Testis (tissue), 3 donors: ENCODE measurements around the gene AFAP1. TPM values are rescaled to one million over a fixed set of nuclear protein-coding genes. Genes with fewer than 3 reads are reported as not detected.
"Not testable (repeated sequence)": the region's sequence is repeated elsewhere in the genome, so short reads cannot be mapped to it uniquely, and the experiment has no call there.

Source experiments
- DNase-seq: peaks from one replicate; pipeline ENCODE4 v3.0.0-alpha.2; 2019
- H3K27ac ChIP-seq, 2 donors: fragments of 200-600 bp; sonication (generic); one replicate each; pipeline ENCODE4 v1.5.1; 2019
- H3K27me3 ChIP-seq: fragments of 200-600 bp; sonication (generic); one replicate; pipeline ENCODE4 v1.5.1; 2019
- H3K36me3 ChIP-seq: fragments of 200-600 bp; sonication (generic); one replicate; pipeline ENCODE4 v1.5.1; 2017; ENCODE audit warnings: low read depth; ENCODE audit errors: missing control alignments
- H3K4me1 ChIP-seq: fragments of 200-600 bp; sonication (generic); one replicate; pipeline ENCODE4 v1.5.1; 2019
- H3K4me3 ChIP-seq, 2 donors: fragments of 200-600 bp; sonication (generic); one replicate each; pipeline ENCODE4 v1.5.1; 2017 to 2019
- H3K9me3 ChIP-seq: fragments of 200-600 bp; sonication (generic); one replicate; pipeline ENCODE4 v1.5.1; 2017
- POLR2A ChIP-seq: fragments of 450-650 bp; IDR thresholded peaks from one replicate; pipeline ENCODE4 v1.6.1; 2017; ENCODE audit warnings: antibody characterized with exemption, mild to moderate bottlenecking, moderate library complexity
- WGBS, 2 donors: methylation state at CpG; one replicate each; pipeline ENCODE4 v1.1.5; 2018; 5-methylcytosine and 5-hydroxymethylcytosine counted together
- intact Hi-C: fragments of 100-400 bp; cut with DNase I; formaldehyde crosslinking; loops from one replicate; pipeline ENCODE4 v1.15.1; 2023; ENCODE audit warnings: low total_unique reads
- polyA plus RNA-seq: library from polyadenylated mRNA; stranded (reverse); fragments of 350-450 nt; fragmentation: Illumina TruSeq; extraction: RNeasy Lipid Tissue Mini Kit (QIAGEN cat#74804); gene quantifications from one replicate; pipeline ENCODE4 v1.2.3, GENCODE V29; 2014; ENCODE audit warnings: low read depth, low replicate concordance; ENCODE audit not compliant: insufficient read depth
- total RNA-seq, 2 donors: library from RNA; depleted of rRNA; stranded (reverse); fragments of >200 nt; gene quantifications; one replicate each; pipeline ENCODE4 v1.2.3, GENCODE V29; 2016
- TF ChIP-seq, protein P1 (sequence below), 3 experiments: fragments of 450-650 bp in 2 of 3; fragments of 200-600 bp in 1 of 3; sonication (generic) in 1 of 3; IDR thresholded peaks; one replicate each; pipeline ENCODE4 v1.5.1; 2016 to 2019; ENCODE audit warnings: antibody characterized with exemption in 3 of 3, mild to moderate bottlenecking in 2 of 3, moderate library complexity in 1 of 3

Gene AFAP1
- total and polyA plus RNA-seq, 3 donors from 2014 or later = 23.1 to 52.4 (median 51.4) TPM

DNA sequence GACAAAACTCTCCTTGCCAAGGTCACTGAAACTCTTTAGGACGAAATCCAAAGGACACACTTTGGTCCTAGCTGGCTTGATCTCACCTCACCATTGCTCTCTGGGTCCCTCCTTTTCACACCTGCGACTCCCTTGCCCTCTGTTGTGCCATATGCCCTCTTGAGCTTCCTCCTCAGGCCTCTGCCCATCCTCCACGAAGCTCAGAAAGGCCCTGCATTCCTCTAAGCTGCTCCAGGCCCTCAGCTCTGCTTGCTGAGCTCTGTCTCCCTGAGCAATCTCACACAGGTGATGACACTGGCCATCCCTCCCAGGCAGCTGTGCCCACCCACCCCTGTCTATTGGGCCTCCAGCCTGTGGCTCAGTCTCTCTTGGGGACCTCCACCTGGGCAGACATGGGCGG is 10.1 kb upstream of the AFAP1 start:
- Histone ChIP-seq H3K4me3 (no peak overlapping the region), H3K27me3 (no peaks in the 10 kb centered on the region), H3K36me3 (no peaks in the 10 kb centered on the region), H3K9me3 (no peaks in the 10 kb centered on the region), H3K27ac (no peak overlapping the region), H3K4me1 (no peaks in the 10 kb centered on the region)
- 78 to 85% methylated on average over 4 of the region's 4 CpGs for WGBS, 2 donors
- TF ChIP-seq, protein P1, sequence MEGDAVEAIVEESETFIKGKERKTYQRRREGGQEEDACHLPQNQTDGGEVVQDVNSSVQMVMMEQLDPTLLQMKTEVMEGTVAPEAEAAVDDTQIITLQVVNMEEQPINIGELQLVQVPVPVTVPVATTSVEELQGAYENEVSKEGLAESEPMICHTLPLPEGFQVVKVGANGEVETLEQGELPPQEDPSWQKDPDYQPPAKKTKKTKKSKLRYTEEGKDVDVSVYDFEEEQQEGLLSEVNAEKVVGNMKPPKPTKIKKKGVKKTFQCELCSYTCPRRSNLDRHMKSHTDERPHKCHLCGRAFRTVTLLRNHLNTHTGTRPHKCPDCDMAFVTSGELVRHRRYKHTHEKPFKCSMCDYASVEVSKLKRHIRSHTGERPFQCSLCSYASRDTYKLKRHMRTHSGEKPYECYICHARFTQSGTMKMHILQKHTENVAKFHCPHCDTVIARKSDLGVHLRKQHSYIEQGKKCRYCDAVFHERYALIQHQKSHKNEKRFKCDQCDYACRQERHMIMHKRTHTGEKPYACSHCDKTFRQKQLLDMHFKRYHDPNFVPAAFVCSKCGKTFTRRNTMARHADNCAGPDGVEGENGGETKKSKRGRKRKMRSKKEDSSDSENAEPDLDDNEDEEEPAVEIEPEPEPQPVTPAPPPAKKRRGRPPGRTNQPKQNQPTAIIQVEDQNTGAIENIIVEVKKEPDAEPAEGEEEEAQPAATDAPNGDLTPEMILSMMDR (IDR thresholded peaks at IDR 0.05) = no peak
- no peak for TF ChIP-seq POLR2A
- no peak for DNase-seq
- intact Hi-C loops = no loop called here

DNA sequence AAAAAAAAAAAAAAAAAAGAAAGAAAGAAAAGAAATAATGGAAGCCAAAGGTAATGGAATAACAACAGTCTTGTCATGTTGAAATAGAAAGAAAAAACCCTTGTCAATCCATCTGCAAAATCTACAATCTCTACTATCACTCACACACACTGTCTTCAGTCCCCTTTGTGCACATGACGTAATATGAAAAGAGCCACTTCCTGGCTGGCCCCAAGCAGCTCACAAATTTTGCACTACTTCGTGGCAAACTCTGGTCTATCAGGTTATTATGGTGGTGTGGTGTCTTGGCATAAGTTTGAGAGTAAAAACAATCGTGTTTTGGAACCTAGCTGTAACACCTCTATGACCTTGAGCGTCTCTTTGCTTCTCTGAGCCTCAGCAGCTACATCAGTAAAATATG is 8.3 kb upstream of the AFAP1 start:
- no peak for DNase-seq
- no peaks in the 10 kb centered on the region for H3K27me3 ChIP-seq
- TF ChIP-seq POLR2A = no peak
- TF ChIP-seq, protein P1 (IDR thresholded peaks at IDR 0.05) = no peak
- H3K4me1 ChIP-seq = no peaks in the 10 kb centered on the region
- no peaks in the 10 kb centered on the region for H3K9me3 ChIP-seq
- 76 to 78% methylated on average over 4 of the region's 4 CpGs for WGBS, 2 donors
- no peaks in the 10 kb centered on the region for H3K36me3 ChIP-seq
- intact Hi-C loops = no loop called here
- H3K4me3 ChIP-seq = no peak overlapping the region
- no peak overlapping the region for H3K27ac ChIP-seq

DNA sequence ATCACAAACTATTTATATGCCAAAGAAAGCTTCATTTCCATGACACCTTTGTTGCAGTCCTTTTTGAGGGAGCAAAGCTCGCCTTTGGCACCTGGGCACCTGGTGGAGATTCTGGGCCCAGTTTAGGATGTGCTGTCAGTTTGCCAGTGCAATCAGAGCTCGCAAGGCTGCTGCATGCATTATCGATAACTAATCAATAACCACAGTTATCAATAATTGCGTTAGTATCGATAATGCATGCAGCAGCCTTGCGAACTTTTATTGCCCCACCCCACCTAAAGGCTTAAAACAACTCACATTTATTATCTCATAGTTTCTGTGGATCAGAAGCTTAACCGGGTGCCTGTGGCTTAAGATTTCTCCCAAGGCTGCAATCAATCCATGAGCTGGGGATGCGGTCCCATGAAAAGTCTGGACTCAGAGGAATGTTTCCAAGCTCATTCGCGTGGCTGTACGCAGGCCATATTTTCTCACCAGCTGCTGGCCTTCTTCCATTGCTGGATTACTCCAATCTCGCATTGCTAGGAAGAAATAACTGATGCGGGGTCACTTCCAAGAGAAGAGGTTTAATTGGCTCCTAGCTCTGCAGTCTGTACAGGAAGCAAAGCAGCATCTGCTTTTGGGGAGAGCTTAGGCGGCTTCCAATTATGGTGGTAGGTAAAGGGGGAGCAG is 6.2 kb upstream of the AFAP1 start:
- H3K27me3 ChIP-seq = no peaks in the 10 kb centered on the region
- TF ChIP-seq, protein P1 (IDR thresholded peaks at IDR 0.05) = no peak
- no peak for TF ChIP-seq POLR2A
- no peaks in the 10 kb centered on the region for H3K4me1 ChIP-seq
- H3K36me3 ChIP-seq = no peaks in the 10 kb centered on the region
- no peak overlapping the region for H3K27ac ChIP-seq
- no peaks in the 10 kb centered on the region for H3K9me3 ChIP-seq
- intact Hi-C loops = no loop called here
- DNase-seq = no peak
- WGBS, 2 donors = 67 to 71% methylated on average over 14 of the region's 14 CpGs
- H3K4me3 ChIP-seq = no peak overlapping the region

DNA sequence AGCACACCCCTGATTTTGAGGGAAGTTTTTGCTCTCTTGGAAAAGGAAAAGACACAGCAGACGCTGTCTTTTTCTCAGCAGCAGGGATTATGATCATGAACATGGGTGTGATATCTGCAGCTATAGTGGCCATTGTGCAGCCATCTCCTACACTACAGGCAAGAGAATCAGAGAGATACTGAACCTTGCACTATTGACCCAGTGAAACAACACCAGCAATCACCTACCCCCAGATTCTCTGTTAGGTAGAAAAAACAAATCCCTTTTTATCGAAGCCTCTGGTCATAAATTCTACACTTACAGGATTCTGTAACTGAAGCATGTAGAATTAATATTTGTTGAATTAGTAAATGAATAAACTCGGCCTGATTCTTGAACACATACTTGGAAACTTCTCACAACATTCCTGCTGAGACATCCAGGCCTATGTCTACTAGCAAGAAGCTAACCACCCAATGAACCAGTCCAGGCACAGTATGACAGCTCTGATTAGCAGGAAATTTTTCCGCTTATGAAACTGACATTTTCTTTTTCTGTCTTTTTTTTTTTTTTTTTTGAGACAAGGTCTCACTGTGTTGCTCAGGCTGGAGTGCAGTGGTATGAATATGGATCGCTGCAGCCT is 5.0 kb upstream of the AFAP1 start:
- WGBS, 2 donors = 85 to 92% methylated on average over 5 of the region's 5 CpGs
- Histone ChIP-seq H3K27me3 (no peaks in the 10 kb centered on the region), H3K27ac (no peak overlapping the region), H3K9me3 (no peaks in the 10 kb centered on the region), H3K4me3 (no peak overlapping the region), H3K4me1 (no peaks in the 10 kb centered on the region), H3K36me3 (no peaks in the 10 kb centered on the region)
- intact Hi-C loops = no loop called here
- TF ChIP-seq POLR2A = no peak
- TF ChIP-seq, protein P1 (IDR thresholded peaks at IDR 0.05) = no peak
- DNase-seq = no peak

DNA sequence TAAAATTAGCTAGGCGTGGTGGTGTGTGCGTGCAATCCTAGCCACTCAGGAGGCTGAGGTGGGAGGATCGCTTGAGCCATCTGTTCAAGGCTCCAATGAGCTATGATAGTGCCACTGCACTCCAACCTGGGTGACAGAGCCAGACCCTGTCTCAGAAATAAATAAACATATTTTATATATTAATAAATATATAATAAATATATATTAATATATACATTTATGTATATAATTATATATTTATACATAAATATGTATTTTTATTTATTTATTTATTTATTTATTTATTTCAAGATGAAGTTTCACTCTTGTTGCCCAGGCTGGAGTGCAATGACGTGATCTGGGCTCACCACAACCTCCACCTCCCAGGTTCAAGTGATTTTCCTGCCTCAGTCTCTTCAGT is 4.0 kb upstream of the AFAP1 start:
- WGBS, 2 donors = 94 to 96% methylated on average over 4 of the region's 4 CpGs
- H3K36me3 ChIP-seq, H3K9me3 ChIP-seq, intact Hi-C loops, H3K4me3 ChIP-seq, H3K4me1 ChIP-seq, DNase-seq, H3K27ac ChIP-seq, H3K27me3 ChIP-seq: not testable (repeated sequence)
